ENCODE results near the gene PPP1R11.
"Not testable (repeated sequence)": the region's sequence is repeated elsewhere in the genome, so short reads cannot be mapped to it uniquely, and the experiment has no call there.

Gene PPP1R11

GRCh38 chr6:30066577-30067459 lies at the start of gene PPP1R11:
Gene PPP1R11 (plus strand): TSS chr6:30067198. CDS start chr6:30067411, 213 bp downstream.
- DNase-seq (ENCODE audit: low spot score) = peak; percentile 99

- DNase-seq (ENCODE audit: low spot score) = no peak
These were observed 47.2 kb upstream of the PPP1R11 start for GRCh38 chr6:30019819-30020218.

DNA sequence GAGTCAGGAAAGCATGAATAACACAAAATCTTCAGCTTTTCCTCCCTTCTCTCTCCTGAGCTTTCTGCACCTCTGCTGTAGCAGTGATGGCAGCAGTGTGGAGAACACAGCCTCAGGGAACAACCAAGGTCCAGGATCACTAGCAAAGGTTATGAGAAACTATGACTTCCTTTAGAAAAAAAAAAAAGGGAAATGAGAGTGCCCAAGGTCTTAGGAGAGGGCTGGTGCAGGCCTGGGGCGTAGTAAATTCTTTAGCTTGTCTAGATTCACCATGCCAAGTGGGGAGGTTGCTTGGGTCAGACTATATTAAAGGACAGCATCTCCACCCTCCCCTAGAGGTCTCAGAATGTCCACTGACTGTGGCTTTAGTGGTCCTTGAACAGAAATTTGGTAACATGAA lies 46.4 kb upstream of the PPP1R11 start:
- no peak for DNase-seq (ENCODE audit: low spot score)

GRCh38 chr6:30022189-30022588 lies 44.8 kb upstream of the PPP1R11 start:
- no peak for DNase-seq (ENCODE audit: low spot score)

DNA sequence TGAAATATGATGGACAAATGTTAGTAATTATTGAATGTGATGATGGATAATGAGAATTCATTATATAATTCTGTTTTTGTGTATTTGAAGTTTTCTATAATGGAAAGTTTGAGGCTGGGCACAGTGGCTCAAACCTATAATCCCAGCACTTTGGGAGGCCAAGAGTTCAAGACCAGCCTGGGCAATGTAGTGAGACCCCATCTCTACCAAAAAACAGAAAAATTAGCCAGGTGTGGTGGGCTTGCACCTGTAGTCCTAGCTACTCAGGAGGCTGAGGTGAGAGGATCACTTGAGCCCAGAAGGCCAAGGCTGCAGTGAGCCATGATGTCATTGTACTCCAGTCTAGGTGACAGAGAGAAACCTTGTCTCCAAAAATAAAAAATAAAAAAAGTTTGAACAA lies 44.3 kb upstream of the PPP1R11 start:
- DNase-seq (ENCODE audit: low spot score) = not testable (repeated sequence)

DNA sequence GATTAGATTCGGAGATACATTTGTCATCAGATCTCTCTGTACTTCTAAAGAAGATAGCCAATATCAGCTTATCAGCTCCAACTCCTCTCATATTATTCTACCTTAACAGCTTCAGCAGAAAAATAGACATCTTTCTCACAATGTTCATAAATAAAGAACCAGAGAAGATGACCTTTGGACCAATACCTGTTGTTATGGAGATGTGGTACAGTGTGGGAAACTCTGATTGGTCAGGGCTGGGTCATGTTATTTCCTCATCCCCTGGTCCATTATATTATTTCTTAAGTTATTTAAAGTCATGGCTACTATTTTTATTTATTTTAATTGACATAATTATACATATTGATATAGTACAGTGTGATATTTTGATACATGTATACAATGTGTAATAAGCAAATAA lies 41.8 kb upstream of the PPP1R11 start:
- no peak for DNase-seq (ENCODE audit: low spot score)

GRCh38 chr6:30029588-30029987 lies 37.4 kb upstream of the PPP1R11 start:
- DNase-seq (ENCODE audit: low spot score) = no peak

DNA sequence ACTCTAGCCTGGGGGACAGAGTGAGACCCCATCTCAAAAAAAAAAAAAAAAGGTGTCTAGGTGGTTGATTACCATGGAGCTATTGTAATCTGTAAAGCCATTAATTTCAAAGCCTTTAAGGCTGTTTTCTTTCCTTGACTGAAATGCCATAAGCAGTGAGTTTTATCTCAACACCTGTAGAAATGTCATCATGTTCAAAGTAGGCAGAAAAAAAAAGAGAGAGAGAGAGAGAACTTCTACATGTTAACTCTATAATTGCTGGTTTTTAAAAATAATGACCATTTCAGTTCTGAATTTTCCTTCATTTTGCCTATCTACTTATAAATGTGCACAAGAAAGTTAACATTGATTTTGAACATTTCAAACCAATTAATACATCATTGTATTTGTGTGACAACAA lies 35.6 kb upstream of the PPP1R11 start:
- no peak for DNase-seq (ENCODE audit: low spot score)

GRCh38 chr6:30033440-30033839 lies 33.6 kb upstream of the PPP1R11 start:
- DNase-seq (ENCODE audit: low spot score) = not testable (repeated sequence)

- DNase-seq (ENCODE audit: low spot score) = no peak
These were observed 31.2 kb upstream of the PPP1R11 start for GRCh38 chr6:30035784-30036183.

- DNase-seq (ENCODE audit: low spot score) = no peak
These were observed 29.7 kb upstream of the PPP1R11 start for GRCh38 chr6:30037182-30037788.

GRCh38 chr6:30041221-30041620 lies 25.8 kb upstream of the PPP1R11 start:
- no peak for DNase-seq (ENCODE audit: low spot score)

DNA sequence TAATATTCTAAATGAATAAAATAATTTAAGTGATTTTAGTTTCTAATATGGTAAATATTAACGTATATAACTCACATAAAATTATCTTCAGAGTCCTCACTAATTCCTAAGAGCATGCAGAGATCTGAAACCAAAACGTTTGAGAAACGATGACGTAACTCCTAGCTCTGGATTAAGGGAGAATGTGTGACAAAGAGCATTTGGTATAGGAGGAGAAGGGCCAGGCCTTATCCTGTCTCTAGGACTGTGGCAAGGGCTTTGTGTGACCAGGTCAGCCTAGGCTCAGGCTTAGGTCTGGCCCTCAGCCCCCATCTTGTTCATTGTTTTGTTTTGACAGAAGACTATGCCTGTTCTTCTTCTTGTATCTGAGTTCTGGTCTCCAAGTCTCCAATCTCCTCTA lies 25.2 kb upstream of the PPP1R11 start:
- DNase-seq (ENCODE audit: low spot score) = no peak

DNA sequence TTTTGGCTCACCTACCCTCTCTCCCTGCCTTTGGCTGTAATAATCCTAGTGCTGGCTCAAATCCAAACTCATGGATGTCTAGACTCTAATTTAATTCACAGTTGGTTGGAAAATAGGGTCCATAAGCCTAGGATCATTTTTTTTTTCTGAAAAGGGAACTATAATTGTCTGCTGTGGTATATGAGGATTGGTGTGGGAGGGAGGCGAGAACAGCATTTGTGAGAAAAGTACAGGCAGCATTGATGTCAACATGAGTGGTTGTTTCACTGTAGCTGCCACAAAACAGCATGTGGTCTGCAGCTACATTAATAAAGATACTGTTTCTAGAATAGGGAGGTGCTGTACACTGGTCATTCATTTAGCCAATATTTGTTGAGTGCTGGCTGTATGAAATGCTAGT lies 24.5 kb upstream of the PPP1R11 start:
- DNase-seq (ENCODE audit: low spot score) = no peak

GRCh38 chr6:30042914-30043313 lies 24.1 kb upstream of the PPP1R11 start:
- DNase-seq (ENCODE audit: low spot score) = no peak

- DNase-seq (ENCODE audit: low spot score) = no peak
These were observed 23.3 kb upstream of the PPP1R11 start for GRCh38 chr6:30043744-30044143.

GRCh38 chr6:30044630-30045029 lies 22.4 kb upstream of the PPP1R11 start:
- DNase-seq (ENCODE audit: low spot score) = no peak

- no peak for DNase-seq (ENCODE audit: low spot score)
These were observed 19.8 kb upstream of the PPP1R11 start for GRCh38 chr6:30047220-30047619.

- DNase-seq (ENCODE audit: low spot score) = no peak
These were observed 13.3 kb upstream of the PPP1R11 start for GRCh38 chr6:30053682-30054081.

DNA sequence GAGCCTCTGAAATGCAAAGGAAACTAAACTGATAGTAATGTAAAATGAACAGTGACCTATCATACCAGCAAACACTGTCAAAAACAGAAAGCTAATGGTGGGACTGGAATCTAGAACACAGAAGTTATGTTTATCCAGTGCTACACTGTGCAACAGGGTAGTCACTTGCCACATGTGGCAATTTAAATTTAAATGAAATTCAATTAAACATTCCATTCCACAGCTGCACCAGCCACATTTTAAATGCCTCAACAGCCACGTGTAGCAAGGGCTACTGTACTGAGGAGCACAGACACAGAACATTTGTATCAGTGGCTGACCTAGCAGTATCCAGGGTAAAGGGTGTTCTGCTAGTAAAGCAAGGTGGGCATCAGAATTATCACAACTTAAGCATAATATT lies 11.5 kb upstream of the PPP1R11 start:
- DNase-seq (ENCODE audit: low spot score) = no peak

DNA sequence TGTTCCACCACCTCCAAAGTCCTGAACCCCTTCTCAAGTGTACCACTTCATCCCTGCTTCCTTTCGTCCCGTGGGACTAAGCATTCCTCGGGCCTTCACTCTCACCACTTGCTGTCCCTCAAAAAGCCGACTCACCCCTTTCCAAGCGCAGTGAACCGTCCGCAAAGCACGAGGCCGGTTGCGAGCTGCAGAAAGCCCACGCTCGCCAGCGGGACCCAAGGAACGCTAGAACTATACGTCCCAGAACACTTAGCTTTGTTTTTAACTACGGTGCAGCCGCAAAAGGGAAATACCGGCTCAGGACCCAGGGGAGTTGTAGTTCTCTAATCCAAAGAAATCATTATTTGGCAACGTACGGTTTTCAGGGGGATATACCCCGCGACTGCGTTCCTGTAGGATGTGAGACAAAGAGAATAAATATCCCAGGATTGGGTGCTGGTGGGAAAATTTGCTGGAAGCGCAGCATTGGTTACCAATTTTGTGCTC lies 6.3 kb upstream of the PPP1R11 start:
- DNase-seq (ENCODE audit: low spot score) = no peak

- peak; percentile 94 for DNase-seq (ENCODE audit: low spot score)
These were observed 5.7 kb upstream of the PPP1R11 start, which contains the start of gene POLR1H for GRCh38 chr6:30061092-30061857. Gene POLR1H (plus strand): TSS chr6:30061265. CDS start chr6:30061525, 260 bp downstream.

Data from CD4-positive, alpha-beta T cell treated with Interleukin-2 at 100 ng/mL for 4 hours (primary cell).